Duodenal mucosa (tissue), 2 donors: Measurements from ENCODE around the gene TEX44.
"Not testable (repeated sequence)": the region's sequence is repeated elsewhere in the genome, so short reads cannot be mapped to it uniquely, and the experiment has no call there.

Experiments
- H3K27ac ChIP-seq: one replicate; pipeline ENCODE4 v1.7.0; 2013; ENCODE audit warnings: low read depth, low read length
- H3K27me3 ChIP-seq, 2 donors: one replicate each; pipeline ENCODE4 v1.7.0; 2013; ENCODE audit warnings: low read length in 2 of 2, control low read depth in 1 of 2; ENCODE audit not compliant: insufficient read depth in 2 of 2, control insufficient read depth in 1 of 2
- H3K36me3 ChIP-seq, 2 donors: one replicate each; pipeline ENCODE4 v1.7.0; 2013; ENCODE audit warnings: low read length in 2 of 2, control low read depth in 1 of 2; ENCODE audit not compliant: insufficient read depth in 2 of 2, control insufficient read depth in 1 of 2
- H3K4me1 ChIP-seq, 2 donors: one replicate each; pipeline ENCODE4 v1.7.0; 2013; ENCODE audit warnings: low read length in 2 of 2, control low read depth in 1 of 2; ENCODE audit not compliant: insufficient read depth in 2 of 2, control insufficient read depth in 1 of 2
- H3K4me3 ChIP-seq, 2 donors: one replicate each; pipeline ENCODE4 v1.7.0; 2013; ENCODE audit warnings: low read length in 2 of 2, low read depth in 1 of 2
- H3K9ac ChIP-seq, 2 donors: one replicate each; pipeline ENCODE4 v1.7.0; 2013; ENCODE audit warnings: low read length in 2 of 2, low read depth in 1 of 2
- H3K9me3 ChIP-seq, 2 donors: one replicate each; pipeline ENCODE4 v1.7.0; 2013; ENCODE audit warnings: low read length in 2 of 2, control low read depth in 1 of 2; ENCODE audit not compliant: control insufficient read depth in 1 of 2

The TEX44 gene

GRCh38 chr2:231556496-231556895 is 36.2 kb upstream of the TEX44 start:
- H3K4me3 ChIP-seq, H3K27ac ChIP-seq: not testable (repeated sequence)

GRCh38 chr2:231556981-231557380 is 35.7 kb upstream of the TEX44 start:
- peak overlapping the region; percentile 24 for H3K27ac ChIP-seq

More at GRCh38 chr2:231556496-231556895, 36.2 kb upstream of the TEX44 start:
- H3K9me3 ChIP-seq, H3K36me3 ChIP-seq, H3K27me3 ChIP-seq, H3K9ac ChIP-seq: not testable (repeated sequence)
- H3K4me1 ChIP-seq: peaks cover 20 to 21% of the 10 kb centered on the region in 2 donors

GRCh38 chr2:231557571-231558217 is 35.0 kb upstream of the TEX44 start:
- Histone ChIP-seq H3K9ac (peak overlapping the region in 1 of 2 donors; percentile 57), H3K9me3 (peaks cover 0 to 2% of the 10 kb centered on the region in 2 donors)

More at GRCh38 chr2:231556981-231557380, 35.7 kb upstream of the TEX44 start:
- Histone ChIP-seq H3K4me1 (peaks cover 20 to 21% of the 10 kb centered on the region in 2 donors), H3K27me3 (no peaks in the 10 kb centered on the region), H3K4me3 (no peak overlapping the region), H3K9me3 (peaks cover 0 to 4% of the 10 kb centered on the region in 2 donors), H3K36me3 (no peaks in the 10 kb centered on the region), H3K9ac (no peak overlapping the region)

GRCh38 chr2:231563378-231563961 is 29.2 kb upstream of the TEX44 start:
- Histone ChIP-seq H3K36me3 (no peaks in the 10 kb centered on the region), H3K4me1 (no peaks in the 10 kb centered on the region), H3K9ac (no peak overlapping the region), H3K27ac (no peak overlapping the region), H3K9me3 (no peaks in the 10 kb centered on the region), H3K27me3 (no peaks in the 10 kb centered on the region), H3K4me3 (no peak overlapping the region)

More at GRCh38 chr2:231557571-231558217, 35.0 kb upstream of the TEX44 start:
- H3K27ac ChIP-seq: peak overlapping the region; percentile 24
- H3K27me3 ChIP-seq: no peaks in the 10 kb centered on the region
- no peak overlapping the region for H3K4me3 ChIP-seq
- peaks cover 20 to 21% of the 10 kb centered on the region in 2 donors for H3K4me1 ChIP-seq
- no peaks in the 10 kb centered on the region for H3K36me3 ChIP-seq

GRCh38 chr2:231565887-231566594 is 26.6 kb upstream of the TEX44 start:
- Histone ChIP-seq H3K4me1 (no peaks in the 10 kb centered on the region), H3K9ac (no peak overlapping the region), H3K36me3 (no peaks in the 10 kb centered on the region), H3K4me3 (no peak overlapping the region), H3K27ac (no peak overlapping the region), H3K9me3 (no peaks in the 10 kb centered on the region), H3K27me3 (no peaks in the 10 kb centered on the region)

GRCh38 chr2:231567159-231567558 is 25.5 kb upstream of the TEX44 start:
- Histone ChIP-seq H3K27ac (no peak overlapping the region), H3K9me3 (no peaks in the 10 kb centered on the region), H3K9ac (no peak overlapping the region), H3K36me3 (no peaks in the 10 kb centered on the region), H3K4me3 (no peak overlapping the region), H3K27me3 (no peaks in the 10 kb centered on the region), H3K4me1 (no peaks in the 10 kb centered on the region)

- Histone ChIP-seq H3K4me3 (no peak overlapping the region), H3K36me3 (no peaks in the 10 kb centered on the region), H3K4me1 (no peaks in the 10 kb centered on the region), H3K9ac (no peak overlapping the region), H3K9me3 (no peaks in the 10 kb centered on the region), H3K27ac (no peak overlapping the region), H3K27me3 (no peaks in the 10 kb centered on the region)
Measured at GRCh38 chr2:231568098-231568784, 24.4 kb upstream of the TEX44 start.

DNA sequence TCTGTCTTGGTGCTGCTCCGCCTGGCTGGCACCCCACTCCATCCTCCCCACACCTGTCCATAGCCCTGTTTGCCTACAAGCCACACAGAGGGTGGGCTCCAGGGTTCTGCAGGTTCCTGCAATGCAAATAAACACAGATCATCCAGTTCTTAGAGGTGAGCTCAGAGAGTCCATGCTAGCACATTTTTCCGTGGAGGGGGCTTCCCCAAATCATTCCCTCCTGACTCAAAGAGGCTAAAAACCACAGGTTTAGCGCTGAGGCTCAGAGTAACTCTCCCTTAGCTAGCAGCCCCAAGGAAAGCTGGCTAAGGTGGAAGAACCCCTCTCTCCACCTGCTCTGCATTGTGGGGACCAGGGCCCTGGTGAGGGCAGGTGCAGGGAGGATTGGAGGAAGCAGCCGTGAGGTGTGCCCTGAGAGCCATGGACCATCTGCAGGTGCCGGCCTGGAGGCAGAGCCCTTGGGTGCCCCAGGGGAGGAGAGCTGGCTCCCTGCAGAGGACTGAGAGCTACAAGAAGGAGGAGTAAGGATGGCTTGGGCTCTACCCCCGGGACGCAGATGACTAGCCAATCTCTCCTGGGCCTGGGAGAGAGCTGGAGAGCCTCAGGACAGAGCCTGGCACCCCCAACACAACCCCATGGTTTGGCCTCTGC is 23.8 kb upstream of the TEX44 start:
- no peaks in the 10 kb centered on the region for H3K36me3 ChIP-seq
- H3K9ac ChIP-seq: no peak overlapping the region
- H3K4me3 ChIP-seq: no peak overlapping the region

DNA sequence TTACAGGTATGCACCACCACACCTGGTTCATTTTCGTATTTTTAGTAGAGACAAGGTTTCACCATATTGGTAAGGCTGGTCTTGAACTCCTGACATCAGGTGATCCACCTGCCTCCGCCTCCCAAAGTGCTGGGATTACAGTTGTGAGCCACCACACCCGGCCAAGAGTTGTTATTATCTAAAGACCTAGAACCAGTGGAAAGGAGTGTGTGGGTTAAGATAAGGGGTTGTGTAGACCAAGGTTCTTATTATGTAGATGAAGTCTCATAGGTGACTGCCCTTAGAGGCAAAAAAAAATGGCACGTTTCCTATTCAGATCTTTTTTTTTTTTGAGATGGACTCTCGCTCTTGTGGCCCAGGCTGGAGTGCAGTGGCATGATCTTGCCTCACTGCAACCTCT is 21.7 kb upstream of the TEX44 start:
- H3K27me3 ChIP-seq, H3K4me3 ChIP-seq, H3K9ac ChIP-seq, H3K9me3 ChIP-seq, H3K36me3 ChIP-seq, H3K27ac ChIP-seq, H3K4me1 ChIP-seq: not testable (repeated sequence)

More for the DNA sequence above, 23.8 kb upstream of the TEX44 start:
- H3K4me1 ChIP-seq: no peaks in the 10 kb centered on the region
- no peaks in the 10 kb centered on the region for H3K27me3 ChIP-seq
- H3K27ac ChIP-seq: no peak overlapping the region
- no peaks in the 10 kb centered on the region for H3K9me3 ChIP-seq
